GM06990 (cell line): Measurements from ENCODE around the gene PLPP6.

Experiments used
- DNase-seq: peaks from one replicate; pipeline ENCODE4 v3.0.0-alpha.2; 2011; ENCODE audit not compliant: insufficient read length; ENCODE audit errors: extremely low read depth
- H3K27me3 ChIP-seq: replicated peaks from 2 replicates; pipeline ENCODE4 v1.6.0; 2011; ENCODE audit warnings: low read length; ENCODE audit not compliant: control insufficient read depth, insufficient read depth
- H3K36me3 ChIP-seq: 2 replicates; pipeline ENCODE4 v1.5.1; 2011; ENCODE audit warnings: low read length; ENCODE audit not compliant: control insufficient read depth, insufficient read depth
- H3K4me3 ChIP-seq: replicated peaks from 2 replicates; pipeline ENCODE4 v1.5.1; 2011; ENCODE audit warnings: low read depth, mild to moderate bottlenecking, control low read depth, low read length
- CTCF ChIP-seq: IDR thresholded peaks from 2 replicates; pipeline ENCODE4 v1.5.1; 2011; ENCODE audit warnings: low read length, control low read depth, mild to moderate bottlenecking, inconsistent platforms; ENCODE audit not compliant: insufficient read depth, poor library complexity, severe bottlenecking

Gene PLPP6

DNA sequence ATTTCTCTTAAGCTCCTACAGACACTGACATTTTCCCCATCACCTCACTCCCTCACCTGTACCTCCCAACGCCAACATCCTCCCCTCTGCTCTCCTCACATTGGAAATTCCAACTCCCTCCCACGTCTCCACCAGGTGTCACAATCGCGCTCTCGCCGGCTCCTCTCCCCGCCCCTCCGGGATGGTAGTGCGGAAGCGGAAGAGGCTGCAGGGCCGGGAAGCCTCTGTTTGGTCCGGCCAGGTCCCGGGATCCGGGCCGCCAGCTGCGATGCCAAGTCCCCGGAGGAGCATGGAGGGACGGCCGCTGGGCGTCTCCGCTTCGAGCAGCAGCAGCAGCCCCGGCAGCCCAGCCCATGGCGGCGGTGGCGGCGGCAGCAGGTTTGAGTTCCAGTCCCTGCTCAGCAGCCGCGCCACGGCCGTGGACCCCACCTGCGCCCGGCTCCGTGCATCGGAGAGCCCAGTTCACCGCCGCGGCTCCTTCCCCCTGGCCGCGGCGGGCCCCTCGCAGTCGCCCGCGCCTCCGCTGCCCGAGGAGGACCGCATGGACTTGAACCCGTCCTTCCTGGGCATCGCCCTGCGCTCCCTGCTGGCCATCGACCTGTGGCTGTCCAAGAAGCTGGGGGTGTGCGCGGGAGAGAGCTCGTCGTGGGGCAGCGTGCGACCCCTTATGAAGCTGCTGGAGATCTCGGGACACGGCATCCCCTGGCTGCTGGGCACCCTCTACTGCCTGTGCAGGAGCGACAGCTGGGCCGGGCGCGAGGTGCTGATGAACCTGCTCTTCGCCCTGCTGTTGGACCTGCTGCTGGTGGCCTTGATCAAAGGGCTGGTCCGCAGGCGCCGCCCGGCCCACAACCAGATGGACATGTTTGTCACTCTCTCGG, at the start of gene PLPP6:
Gene PLPP6, plus strand, starts transcription at position 187 of the 881 bp plus-strand sequence. Its CDS starts 82 bp downstream, at position 269.
- peak; percentile 81 for DNase-seq
- Histone ChIP-seq H3K27me3 (no peaks in the 10 kb centered on the region), H3K4me3 (peak within 1 kb of the TSS; percentile 82), H3K36me3 (no peaks in the 10 kb centered on the region)
- TF ChIP-seq CTCF: peak; percentile 71

GRCh38 chr9:4614627-4615026, 47.5 kb upstream of the PLPP6 start:
- Histone ChIP-seq H3K36me3 (no peaks in the 10 kb centered on the region), H3K27me3 (no peaks in the 10 kb centered on the region), H3K4me3 (no peak overlapping the region)
- no peak for TF ChIP-seq CTCF
- DNase-seq: no peak

DNA sequence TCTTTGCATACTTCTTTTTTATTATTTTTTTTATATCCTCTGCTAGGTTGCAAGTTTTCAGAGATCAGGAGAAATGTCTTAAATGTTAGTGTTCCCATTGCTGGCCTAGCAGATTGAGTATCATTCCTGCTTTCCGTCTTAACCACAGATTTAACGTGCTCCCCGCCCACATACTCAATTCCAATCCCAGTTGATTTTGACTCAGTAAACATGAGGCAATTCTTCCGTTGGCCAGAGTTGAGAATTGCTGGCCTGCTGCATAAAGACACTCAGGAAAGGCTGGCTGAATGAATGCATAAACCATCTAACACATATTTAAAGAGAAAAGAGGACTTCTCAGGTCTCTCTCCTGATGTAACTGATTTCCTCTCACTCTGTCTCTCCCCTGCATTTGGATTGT, 46.8 kb upstream of the PLPP6 start:
- no peak for DNase-seq
- no peak overlapping the region for H3K4me3 ChIP-seq
- no peaks in the 10 kb centered on the region for H3K27me3 ChIP-seq
- H3K36me3 ChIP-seq: no peaks in the 10 kb centered on the region
- TF ChIP-seq CTCF: no peak

GRCh38 chr9:4615778-4616177, 46.3 kb upstream of the PLPP6 start:
- H3K36me3 ChIP-seq: no peaks in the 10 kb centered on the region
- DNase-seq: no peak
- no peak for TF ChIP-seq CTCF
- H3K4me3 ChIP-seq: no peak overlapping the region
- H3K27me3 ChIP-seq: no peaks in the 10 kb centered on the region

DNA sequence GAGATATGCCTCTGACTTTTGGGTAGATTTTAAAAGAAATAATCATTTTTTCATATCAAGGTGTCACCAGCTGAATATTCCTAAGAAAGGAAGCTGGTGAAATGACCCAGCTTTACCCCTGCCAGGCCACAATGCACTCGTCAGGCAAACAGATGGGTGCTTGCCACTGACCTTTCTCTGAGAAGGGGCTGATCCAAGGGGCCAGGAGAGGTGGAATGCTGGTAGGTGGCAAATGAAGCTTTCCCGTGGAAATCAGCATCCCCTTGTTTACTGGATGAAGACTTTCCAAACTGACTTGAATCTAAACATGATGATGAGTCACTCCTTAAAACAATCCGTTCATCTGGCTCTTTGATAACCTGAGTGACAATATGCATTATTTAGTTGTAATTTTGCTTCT, 44.3 kb upstream of the PLPP6 start:
- Histone ChIP-seq H3K4me3 (no peak overlapping the region), H3K36me3 (no peaks in the 10 kb centered on the region), H3K27me3 (no peaks in the 10 kb centered on the region)
- no peak for TF ChIP-seq CTCF
- DNase-seq: no peak

- H3K36me3 ChIP-seq: no peaks in the 10 kb centered on the region
- DNase-seq: no peak
- no peak overlapping the region for H3K4me3 ChIP-seq
- H3K27me3 ChIP-seq: no peaks in the 10 kb centered on the region
- TF ChIP-seq CTCF: no peak
Observed at GRCh38 chr9:4618700-4619099, 43.4 kb upstream of the PLPP6 start.
